Measurements from ENCODE around the gene KCNN3.

Gene KCNN3

DNA sequence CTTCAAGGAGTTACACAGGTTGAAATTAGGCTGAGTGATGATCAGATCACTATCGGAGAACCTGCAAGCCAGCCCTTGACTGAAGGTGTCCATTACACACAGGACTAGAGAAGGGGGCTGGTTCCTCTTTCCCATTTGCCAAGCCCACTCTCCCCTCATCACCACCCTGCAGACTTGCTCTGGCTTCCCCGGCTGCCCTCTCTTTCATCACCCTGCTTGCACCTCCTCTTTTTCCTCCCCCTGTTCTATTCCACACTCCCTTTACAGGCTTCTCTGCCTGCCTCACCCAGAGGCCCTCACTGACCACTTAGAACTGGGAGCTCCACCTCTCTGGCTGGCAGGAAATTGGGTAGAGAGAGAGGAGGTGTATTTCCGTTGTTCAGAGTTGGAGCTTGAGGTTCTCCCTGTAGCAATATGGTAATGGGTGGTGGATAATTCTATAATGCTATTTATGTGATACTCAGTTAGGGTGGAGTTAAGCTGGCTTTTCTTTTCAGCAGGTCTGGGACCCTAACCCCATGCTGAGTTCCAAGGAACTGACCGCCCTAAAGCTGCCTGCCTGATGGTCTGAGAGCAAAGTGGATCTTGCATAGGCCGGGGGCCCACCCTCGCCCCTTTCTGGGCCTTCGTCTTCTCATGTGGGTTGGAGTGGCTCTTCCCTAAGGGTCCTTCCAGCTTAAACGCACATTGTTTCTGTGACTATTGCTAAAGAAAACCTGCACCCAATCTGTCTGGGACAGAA lies 150.3 kb downstream of the KCNN3 start:
- DNase-seq, result no peak

DNA sequence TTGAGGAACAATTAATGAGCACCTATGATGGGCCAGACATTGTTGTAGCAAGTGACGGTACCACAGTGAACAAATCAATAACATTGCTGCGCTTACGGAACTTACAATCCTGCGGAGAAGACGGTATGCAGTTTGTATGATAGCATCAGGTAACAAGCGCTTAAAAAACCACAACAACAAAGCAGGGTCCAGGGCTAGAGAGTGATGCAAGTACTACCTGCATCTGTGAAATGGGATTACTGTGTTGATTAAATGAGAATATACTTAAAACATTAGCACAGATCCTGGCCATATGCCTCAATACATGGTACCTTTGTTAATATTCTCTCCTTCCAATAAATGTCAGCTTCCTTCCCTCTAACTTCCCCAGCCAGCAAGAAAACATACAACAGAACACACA lies 151.5 kb downstream of the KCNN3 start:
- no peak for DNase-seq

DNA sequence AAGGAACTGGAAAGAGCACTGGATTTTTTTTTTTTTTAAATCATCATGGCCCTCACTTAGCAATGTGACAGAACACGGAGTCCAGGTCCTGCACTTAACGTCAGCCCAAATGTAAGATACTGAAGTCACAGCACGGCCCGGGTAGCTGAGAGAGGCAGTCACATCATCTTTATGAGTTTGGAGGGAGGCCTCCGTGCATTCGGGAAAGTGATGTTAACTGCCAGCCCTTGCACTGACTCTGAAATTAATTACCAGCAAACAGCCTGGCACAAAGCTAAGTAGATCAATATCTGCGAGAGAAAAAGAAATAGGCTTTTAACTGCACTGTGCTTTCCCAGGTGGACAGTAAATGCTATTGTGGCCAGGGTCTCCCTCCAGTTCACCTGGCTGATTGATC lies 152.6 kb downstream of the KCNN3 start:
- no peak for DNase-seq

DNA sequence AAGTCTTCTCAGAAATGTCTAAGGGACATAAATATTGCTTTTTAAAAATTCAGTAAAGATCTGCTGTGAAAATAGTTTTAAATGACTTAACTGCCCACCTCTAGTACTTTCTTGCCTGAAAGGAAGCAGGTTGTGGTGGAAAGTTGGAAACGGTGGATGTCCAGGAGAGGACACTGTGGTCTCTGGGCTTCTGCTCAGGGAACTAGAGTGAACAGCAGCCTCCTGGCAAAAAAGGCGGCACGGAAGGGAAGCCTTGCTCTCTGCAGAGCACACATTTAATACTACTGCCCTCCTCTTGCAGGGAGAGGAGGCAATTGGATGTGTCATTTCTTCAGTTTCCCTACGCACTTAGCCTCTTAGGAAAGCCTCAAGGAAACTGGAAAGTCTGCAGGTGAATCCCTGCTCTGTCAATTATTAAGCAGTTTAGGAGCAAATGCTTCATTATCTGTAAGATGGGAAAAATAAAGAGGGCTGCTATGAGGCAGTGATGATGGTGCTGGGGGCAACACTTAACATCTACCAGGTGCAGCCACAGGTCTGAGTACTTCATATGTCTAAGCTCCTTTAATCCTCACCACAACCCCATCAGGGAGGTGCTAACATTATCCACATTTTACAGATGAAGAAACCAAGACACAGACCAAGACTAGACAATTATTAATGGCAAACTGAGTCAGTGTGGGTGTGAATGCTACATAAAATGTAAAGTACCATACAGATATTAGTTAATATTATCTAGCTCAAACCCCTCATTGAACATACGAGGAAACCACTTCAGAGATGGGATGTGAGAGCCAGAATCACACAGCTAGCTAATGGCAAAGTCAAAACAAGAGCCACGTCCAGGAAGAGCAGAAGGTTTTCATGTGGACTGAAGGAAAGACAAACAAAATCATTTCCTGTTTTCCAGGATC lies 153.2 kb downstream of the KCNN3 start:
- DNase-seq, result no peak

DNA sequence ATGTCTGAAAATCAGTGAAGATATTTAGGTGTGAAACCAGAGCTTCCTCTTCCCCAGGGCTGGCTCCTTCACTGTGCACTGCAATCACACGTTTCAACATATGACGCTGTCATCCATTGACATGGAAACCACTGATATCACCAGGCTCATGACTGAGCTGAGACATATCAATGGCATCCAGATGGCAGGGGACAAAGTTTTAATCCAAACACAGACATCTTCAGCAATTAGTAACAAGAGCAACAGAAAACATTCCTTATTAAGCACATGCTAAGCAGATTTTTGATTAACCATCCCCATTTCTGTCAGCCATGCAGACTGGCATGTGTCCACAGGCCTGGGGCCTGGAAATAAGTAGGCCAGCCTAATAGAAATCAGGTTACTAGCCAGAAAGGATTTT lies 154.1 kb downstream of the KCNN3 start:
- no peak for DNase-seq

DNA sequence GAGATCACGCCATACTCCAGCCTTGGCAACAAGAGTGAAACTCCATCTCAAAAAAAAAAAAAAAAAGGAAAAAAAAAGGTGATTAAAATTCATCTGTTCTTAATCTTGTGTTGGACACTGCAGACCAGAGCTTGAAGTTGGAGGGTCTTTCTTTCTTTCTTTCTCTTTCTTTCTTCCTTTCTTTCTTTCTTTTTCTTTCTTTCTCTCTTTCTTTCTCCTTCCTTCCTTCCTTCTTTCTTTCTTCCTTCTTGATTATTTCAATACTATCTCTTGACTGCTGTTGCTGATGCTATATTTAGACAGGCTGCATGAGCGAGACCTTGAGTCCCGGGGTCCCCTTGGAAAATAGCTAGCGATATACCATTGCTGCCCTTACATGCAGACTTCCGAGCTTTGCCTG lies 154.7 kb downstream of the KCNN3 start:
- no peak for DNase-seq

DNA sequence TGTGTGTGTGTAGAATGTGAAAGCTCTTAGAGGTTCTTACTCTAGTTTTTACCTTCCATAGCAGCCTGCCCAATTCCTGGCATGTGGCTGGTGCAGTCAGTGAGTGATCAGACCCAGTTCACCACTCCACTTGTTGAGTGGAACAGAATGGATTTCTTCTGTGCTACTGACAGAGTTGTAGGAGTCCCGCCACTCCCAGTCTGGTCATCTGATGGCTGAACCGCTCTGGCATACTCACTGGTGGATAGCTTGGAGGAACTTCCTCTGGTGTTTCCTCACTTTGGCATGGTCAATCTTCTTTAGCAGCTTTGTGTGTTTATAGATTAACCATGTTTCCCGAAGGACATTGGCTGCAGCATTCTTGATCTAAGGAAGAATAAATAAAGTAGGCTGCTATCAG lies 155.4 kb downstream of the KCNN3 start:
- no peak for DNase-seq

DNA sequence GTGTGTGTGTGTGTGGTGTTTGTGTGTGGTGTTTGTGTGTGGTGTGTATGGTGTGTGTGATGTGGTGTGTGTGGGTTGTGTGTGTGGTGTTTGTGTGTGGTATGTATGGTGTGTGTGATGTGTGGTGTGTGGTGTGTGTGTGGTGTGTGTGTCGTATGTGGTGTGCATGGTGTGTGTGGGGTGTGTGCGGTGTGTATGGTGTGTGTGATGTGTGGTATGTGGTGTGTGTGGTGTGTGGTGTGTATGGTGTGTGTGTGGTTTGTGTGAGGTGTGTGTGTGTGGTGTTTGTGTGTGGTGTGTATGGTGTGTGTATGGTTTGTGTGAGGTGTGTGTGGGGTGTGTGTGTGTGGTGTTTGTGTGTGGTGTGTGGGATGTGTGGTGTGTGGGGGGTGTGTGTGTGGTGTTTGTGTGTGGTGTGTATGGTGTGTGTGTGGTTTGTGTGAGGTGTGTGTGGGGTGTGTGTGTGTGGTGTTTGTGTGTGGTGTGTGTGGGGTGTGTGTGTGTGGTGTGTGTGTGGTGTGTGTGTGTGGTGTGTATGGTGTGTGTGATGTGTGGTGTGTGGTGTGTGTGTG lies 155.9 kb downstream of the KCNN3 start:
- no peak for DNase-seq

DNA sequence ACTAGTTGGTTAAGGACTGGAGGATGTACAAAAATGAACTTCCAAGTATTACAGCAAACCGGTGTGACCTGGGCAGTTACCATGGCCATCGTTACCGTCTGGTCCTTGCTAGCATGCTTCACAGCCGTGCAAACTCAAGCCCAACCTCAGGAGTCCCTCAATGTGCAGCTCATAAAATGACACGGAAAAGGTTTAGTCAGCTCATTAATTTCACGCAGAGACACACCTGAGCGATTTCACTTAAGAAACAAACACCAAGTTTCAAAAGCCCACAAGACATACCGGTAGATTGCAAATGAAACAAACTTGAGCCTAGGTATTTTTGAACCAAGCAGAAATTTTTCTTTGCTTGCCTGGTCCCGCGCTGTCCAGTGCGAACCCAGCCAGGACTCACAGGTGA lies 157.1 kb downstream of the KCNN3 start:
- DNase-seq, result no peak

DNA sequence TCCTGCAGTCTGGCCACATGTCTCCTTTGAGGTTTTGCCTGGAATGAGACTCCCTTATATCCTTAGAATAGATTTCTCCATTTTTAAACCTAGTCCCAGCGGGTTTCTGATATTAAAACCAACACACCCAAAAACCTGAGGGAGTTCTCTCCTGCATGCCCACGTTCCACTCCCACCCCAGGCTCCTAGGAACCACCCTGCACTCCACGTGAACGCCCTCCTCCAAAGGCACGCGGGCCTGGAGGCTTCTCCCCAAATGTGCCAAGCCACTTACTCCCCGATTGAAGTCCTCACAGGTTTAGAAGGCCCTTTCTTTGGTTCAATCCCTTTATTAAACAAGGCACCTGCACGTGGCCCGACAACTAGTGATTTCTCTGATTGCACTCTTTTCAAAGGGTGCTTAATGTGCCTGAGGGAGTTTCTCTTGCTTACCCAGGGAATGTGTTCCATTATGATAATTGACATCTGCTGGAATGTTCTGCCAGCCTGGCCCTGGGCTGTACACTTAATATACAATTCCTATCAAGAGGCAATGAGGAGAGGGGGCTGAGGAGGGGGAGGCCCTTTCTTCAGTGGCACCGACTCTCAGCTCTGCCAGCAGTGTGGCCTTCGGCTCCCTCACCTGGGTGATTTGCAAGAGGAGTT lies 157.8 kb downstream of the KCNN3 start:
- DNase-seq, result no peak

DNA sequence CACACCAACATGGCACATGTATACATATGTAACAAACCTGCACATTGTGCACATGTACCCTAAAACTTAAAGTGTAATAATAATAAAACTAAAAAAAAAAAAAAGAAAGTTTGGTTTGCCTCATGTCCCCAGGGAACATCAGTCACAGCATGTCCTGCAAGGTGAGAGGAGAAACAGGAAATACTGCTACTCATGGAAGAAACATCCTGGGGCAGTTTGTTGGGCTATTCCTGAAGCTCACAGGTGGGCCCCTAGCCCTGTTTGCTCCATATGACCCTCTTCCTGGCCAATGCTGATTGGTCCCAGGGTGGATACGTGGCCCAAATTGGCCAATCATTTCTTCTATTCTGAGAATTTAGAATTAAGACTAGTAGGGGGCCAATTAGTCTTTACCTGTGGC lies 158.7 kb downstream of the KCNN3 start:
- no peak for DNase-seq

DNA sequence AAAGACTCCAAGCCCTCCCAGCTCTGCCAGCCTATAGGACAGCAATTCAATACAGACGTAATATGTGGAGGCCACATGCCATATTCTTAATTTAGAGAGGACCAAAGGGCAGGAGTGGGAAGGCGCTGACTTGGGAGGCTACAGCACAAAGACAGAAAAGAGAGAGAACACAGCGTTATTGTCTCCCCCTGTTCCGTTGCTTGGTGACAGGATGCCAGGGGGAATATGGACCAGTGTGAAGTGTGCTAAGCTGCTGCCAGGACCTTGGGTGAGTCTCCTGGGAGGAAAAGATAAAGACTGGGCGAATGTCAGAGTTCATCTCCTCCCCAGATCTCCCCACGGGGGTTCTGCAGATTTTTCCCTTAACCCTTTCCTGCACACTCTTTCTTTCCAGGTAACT lies 160.0 kb downstream of the KCNN3 start:
- DNase-seq, result no peak

DNA sequence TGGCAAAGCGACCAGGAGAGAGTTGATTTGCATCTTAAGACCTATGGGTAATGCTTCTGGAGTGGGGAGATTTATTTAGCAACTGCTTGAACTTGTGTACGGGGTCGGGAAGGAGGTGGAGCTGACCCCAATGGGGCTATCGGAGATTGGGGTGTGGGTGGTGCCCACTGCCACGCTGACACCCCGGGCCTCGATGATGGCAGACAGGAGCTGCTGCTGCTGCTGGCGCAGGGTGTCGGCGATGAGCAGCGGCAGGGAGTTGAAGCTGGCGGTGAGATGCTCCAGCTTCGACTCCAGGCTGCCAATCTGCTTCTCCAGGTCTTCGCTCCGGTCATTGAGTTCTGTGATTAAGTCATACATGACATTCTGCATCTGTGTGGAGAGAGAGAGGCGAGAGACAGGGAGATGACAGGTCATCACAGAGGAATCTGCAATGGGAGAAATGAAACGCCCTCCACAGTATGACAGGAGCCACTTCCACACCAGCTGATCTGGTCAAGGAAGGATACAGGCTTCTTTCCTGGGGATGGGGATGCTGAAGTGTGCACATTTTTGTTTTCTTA lies 162.1 kb downstream of the KCNN3 start:
- DNase-seq, result no peak

DNA sequence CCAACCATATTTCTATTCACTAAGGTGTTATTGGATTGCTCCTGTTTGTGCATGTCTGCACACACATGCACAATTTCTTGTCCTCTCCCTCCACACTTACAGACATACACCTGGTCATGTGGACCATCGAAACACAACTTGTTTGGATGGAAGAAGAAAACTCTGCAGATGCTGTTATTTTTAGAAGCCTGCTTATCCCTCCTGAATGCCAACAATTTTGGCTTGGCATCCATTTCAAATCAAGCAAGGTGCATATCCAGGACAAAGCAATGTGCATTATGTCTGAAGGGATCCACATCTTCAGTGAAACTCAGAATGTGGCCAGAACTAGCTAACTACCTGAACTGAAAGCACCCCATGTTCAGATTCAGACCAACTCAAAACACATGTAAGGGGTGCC lies 163.2 kb downstream of the KCNN3 start:
- DNase-seq, result no peak

DNA sequence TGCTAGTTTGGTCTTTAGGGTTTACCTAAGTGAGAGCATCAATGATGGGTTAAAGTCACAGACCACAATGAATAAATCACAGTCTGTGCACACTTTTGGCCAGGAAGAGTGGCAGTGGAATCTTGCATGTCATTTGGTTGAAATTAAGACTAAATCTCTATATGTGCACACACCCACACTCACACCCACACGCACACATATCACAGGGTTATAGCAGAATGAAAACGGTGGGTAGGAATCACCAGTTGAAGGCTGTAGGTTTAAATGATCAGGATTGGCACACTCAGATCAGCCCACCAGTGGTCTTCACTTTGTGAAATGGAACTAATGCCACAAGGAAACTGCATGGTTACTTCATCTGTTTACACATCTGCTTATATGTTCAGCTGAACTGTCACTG lies 164.5 kb downstream of the KCNN3 start:
- no peak for DNase-seq

DNA sequence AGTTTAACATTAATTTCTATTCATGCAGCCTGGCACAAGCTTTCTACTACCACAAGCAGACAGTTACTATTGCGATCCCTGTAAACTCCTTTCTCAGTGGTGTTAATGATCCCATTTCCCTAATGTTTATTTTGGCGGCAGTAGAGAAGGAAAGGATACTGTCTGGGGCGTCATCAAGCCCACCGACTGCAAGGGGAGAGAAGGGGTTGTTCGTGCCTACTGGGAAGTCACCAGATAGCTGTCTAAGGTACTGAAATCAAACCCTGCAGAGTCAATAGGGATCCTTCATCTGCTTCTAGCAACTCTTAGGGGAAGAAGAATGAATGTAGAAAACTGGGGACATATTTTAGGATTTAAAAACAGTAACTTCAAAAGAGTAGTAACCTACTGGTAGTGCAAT lies 166.9 kb downstream of the KCNN3 start:
- no peak for DNase-seq

DNA sequence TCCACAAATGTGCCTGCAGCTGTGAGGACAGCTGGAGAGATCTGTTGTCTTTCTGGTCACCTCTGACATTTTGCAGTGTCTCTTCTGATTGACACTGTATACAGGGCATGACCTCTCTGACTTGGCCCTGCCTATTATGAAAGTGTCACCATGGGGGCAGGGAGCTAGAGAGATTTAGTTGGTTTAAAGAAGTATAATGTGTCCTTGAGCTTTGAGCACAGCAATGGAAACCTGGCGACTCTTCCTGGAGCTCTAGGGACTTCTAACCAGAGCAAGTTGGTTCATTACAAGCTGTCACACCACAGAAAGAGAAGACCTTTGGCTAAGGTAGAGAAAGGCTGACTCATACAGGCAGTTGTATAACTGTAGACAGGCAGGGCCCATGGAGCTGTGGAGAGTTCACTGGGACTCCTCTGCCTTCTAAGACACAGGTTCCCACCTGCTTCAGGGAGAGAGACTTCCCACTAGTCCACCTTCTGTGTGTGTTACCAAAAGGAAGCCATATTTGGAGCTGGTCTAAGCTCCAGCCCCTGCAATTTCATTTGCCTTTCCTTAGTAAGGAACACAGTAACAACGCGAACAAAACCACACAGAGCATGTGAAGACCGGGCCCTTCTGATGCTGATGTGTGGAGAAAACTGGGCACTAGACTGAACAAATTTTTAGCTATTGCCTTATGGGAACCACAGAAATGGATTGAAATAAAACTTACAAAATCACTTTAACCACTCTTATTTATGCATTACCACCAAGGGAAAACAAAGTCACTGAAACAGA lies 171.6 kb downstream of the KCNN3 start:
- DNase-seq, result no peak

DNA sequence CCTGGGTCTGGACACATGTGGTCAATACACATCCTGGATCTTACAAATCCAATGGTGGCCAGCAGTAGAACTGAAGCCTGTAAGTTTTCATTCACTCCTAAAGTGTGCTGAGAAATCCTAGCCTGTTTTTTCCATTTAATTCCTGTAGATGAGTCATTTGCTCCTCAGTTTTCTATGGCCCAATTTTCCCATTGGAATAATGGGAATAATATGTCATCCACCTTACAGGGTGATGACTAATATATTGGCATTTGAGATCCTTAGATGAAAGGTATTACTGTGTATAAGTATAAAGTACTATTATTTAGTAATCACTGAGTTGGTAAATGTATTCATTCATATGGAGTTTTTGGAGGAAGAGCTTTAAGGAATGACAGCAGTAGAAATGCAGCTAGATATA lies 172.4 kb downstream of the KCNN3 start:
- no peak for DNase-seq

DNA sequence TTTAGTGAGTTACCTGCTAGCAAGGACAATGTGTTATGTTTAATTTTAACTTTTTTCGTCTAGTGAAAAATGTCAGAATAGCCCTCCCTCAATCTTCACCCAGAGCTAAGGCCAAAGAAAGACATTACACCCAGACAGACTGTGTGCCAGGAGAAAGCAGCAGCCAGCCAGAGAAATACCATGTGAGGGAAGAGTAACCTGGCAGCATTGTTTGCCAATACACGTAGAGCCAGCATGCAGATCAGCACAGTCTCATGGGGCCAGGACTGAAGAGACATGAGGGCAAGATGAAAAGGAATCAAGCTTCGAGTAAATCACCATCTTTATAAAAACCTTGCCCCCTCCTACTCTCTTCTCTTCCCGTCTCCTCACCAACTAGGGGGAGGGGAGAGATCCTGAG lies 173.6 kb downstream of the KCNN3 start:
- DNase-seq, result no peak

DNA sequence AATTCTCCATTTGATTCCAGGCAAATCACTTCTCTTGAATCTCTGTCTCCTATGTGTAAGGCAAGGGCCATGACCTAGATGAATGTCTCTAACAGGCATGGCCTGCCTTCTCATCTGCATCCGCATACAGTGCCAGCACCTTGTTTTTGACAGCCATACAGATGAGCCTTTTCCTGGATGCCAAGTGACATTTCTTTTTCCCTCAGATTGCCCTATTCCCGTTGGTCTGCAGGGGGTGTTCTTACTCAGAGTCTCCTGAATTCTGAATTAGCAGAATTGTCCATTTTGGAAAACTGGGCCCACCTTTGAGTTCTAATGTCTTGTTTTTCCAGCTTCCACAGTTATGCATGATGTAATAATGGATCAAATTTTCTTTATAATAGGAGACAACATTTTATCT lies 174.1 kb downstream of the KCNN3 start:
- DNase-seq, result no peak

DNA sequence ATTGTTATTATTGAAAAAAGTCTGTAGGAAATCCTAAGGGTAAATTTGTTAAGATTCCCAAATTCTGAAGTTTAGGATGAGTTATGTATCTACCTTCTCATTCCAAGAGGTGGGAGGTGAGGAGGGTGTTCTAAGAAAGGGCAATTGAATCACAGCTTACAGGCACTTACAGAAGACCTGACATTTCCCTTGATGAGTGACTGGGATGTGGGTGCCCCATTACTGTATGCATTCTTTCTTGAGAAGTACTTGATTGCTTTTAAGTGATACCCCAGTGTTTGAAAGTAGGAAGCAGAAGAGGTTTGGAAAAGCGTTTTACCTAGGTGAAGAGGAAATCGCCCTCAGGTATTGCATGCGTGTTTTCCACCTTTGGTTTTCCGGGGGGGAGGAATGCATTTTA lies 175.1 kb downstream of the KCNN3 start:
- DNase-seq, result no peak

DNA sequence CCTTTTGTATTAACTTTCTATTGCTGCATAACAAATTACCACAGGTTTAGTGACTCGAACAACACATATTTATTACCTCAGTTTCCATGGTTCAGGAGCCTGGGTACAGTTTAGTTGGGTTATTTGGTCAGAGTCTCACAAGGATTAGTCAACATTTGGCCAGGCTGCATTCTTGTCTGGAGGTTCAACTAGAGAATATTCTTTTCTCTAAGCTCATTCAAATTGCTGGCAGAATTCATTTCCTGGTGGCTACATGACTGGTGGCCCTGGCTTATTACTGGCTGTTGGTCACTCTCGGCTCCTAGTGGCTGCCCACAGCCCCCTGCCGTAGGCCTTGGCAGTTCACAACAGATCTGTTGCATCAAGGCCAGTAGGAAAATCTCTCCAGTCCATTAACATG lies 181.0 kb downstream of the KCNN3 start:
- no peak for DNase-seq

Data from stimulated activated CD4-positive, alpha-beta T cell treated with anti-CD3 and anti-CD28 coated beads, Interleukin-4, amount 100 ng/mL, for 1 hour (primary cell).